NB4 (cell line): ENCODE measurements around the gene TMEM31.

Source experiments
- DNase-seq: peaks from one replicate; pipeline ENCODE4 v3.0.0; 2010; ENCODE audit warnings: low read depth
- H3K4me3 ChIP-seq: one replicate; pipeline ENCODE4 v1.5.1; 2011; ENCODE audit warnings: mild to moderate bottlenecking, low read depth, low read length, moderate library complexity
- CTCF ChIP-seq: IDR thresholded peaks from one replicate; pipeline ENCODE4 v1.5.1; 2012; ENCODE audit warnings: low read depth, low read length
- MAX ChIP-seq: IDR thresholded peaks from 2 replicates; pipeline ENCODE4 v1.6.1; 2011; ENCODE audit warnings: low read depth, low read length
- MYC ChIP-seq: IDR thresholded peaks from 2 replicates; pipeline ENCODE4 v1.6.1; 2011; ENCODE audit warnings: low read depth, low read length
- POLR2A ChIP-seq: IDR thresholded peaks from 2 replicates; pipeline ENCODE4 v1.6.1; 2011; ENCODE audit warnings: mild to moderate bottlenecking; ENCODE audit not compliant: insufficient read length; ENCODE audit errors: extremely low read depth

Gene TMEM31

GRCh38 chrX:103730147-103730795, 19.6 kb downstream of the TMEM31 start:
- no peak overlapping the region for H3K4me3 ChIP-seq
- peak; percentile 7 for DNase-seq
- TF ChIP-seq CTCF: no peak

GRCh38 chrX:103730796-103731493, 20.2 kb downstream of the TMEM31 start:
- TF ChIP-seq CTCF (no peak), MAX (no peak), MYC (no peak), POLR2A (no peak)
- DNase-seq: no peak

GRCh38 chrX:103733017-103733416, 22.3 kb downstream of the TMEM31 start:
- no peak overlapping the region for H3K4me3 ChIP-seq
- TF ChIP-seq POLR2A (no peak), MYC (no peak), MAX (no peak)
- no peak for DNase-seq

More at GRCh38 chrX:103730796-103731493, 20.2 kb downstream of the TMEM31 start:
- H3K4me3 ChIP-seq: no peak overlapping the region

- TF ChIP-seq MYC (no peak), MAX (no peak), POLR2A (no peak), CTCF (no peak)
- H3K4me3 ChIP-seq: no peak overlapping the region
- no peak for DNase-seq
Observed at GRCh38 chrX:103734125-103734760, 23.5 kb downstream of the TMEM31 start.

DNA sequence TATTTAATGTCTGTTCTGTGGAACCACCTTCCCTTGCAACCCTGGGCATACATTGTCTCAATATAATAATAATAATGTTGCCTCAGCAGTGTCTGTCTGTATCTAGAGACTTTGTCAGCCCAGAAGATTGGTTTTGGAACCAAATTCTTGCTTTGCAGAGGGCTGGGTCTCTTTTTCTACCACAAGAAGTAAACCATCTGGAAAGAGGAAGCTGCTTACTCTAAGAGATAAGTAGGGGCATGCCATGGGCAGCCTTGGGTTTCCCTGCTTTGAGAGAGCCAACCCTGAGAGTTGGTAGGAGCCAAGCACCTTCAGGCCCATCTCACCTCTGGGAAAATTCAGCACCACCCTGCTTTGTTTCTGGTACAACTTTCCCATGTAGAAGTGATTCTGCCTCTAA, 27.0 kb downstream of the TMEM31 start:
- H3K4me3 ChIP-seq: no peak overlapping the region
- no peak for TF ChIP-seq POLR2A
- no peak for TF ChIP-seq MAX
- TF ChIP-seq CTCF: no peak
- no peak for TF ChIP-seq MYC
- no peak for DNase-seq

DNA sequence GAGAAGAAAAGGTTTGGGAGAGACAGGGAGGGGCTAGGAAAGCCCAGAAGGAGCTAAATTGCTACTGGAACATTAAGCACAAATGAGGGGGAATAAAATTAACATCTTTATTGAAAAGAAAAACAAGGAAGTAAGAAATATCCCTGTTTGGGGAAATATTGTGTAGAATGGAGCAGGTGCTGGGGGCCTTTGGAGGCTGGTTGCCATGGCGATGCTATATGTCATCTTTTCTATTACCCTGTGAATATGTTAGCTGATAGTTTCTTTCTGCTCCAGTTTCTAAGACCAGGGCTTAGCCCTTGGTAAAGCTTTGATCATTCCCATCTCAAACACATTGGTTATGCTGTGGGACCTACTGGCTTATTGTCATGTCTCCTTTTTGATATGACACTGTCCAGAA, 28.7 kb downstream of the TMEM31 start:
- DNase-seq: no peak
- no peak for TF ChIP-seq MYC
- no peak for TF ChIP-seq MAX
- TF ChIP-seq CTCF: no peak
- no peak for TF ChIP-seq POLR2A
- no peak overlapping the region for H3K4me3 ChIP-seq
